OCI-LY7 (cell line): Measurements from ENCODE around the gene IGF1. TPM values are rescaled to one million over a fixed set of nuclear protein-coding genes. Genes with fewer than 3 reads are reported as not detected.

Experiments used
- BruUV-seq: library from RNA; stranded (reverse); fragments of 400-500 nt; replicated peaks from 2 replicates; lab custom pipeline; 2021; lab: Mats Ljungman, UMichigan
- CTCF ChIA-PET: fragments of 300-600 bp; sonication (Branson Sonifier 250); formaldehyde crosslinking; loops from one replicate; lab custom pipeline; 2022; ENCODE audit warnings: antibody characterized with exemption; ENCODE audit not compliant: unreplicated experiment; lab: Charles Lee
- POLR2A ChIA-PET: fragments of 300-600 bp; sonication (Branson Sonifier 250); formaldehyde crosslinking; loops from one replicate; lab custom pipeline; 2022; ENCODE audit warnings: antibody characterized with exemption; lab: Charles Lee
- DNase-seq: peaks from one replicate; pipeline ENCODE4 v3.0.0-alpha.2; 2015; ENCODE audit warnings: low spot score
- H2AFZ ChIP-seq: fragments of 200-600 bp; sonication (generic), shearing (Covaris generic); 2 replicates; pipeline ENCODE4 v1.6.1; 2014; ENCODE audit warnings: mild to moderate bottlenecking, antibody characterized with exemption, low read length, moderate library complexity
- H3K27ac ChIP-seq: fragments of 200-600 bp; sonication (generic); 2 replicates; pipeline ENCODE4 v1.5.1; 2014; ENCODE audit warnings: mixed run types, low read depth, mild to moderate bottlenecking, moderate library complexity, low read length, inconsistent platforms; ENCODE audit not compliant: poor library complexity, severe bottlenecking
- H3K36me3 ChIP-seq: fragments of 200-600 bp; sonication (generic); 2 replicates; pipeline ENCODE4 v1.6.1; 2014; ENCODE audit warnings: mild to moderate bottlenecking, antibody characterized with exemption, low read length, moderate library complexity, mixed read lengths; ENCODE audit not compliant: insufficient read depth
- H3K4me1 ChIP-seq: fragments of 200-600 bp; sonication (generic); 2 replicates; pipeline ENCODE4 v1.5.1; 2014; ENCODE audit warnings: mild to moderate bottlenecking, low read length; ENCODE audit not compliant: insufficient read depth, poor library complexity, severe bottlenecking
- H3K4me2 ChIP-seq: fragments of 200-600 bp; sonication (generic); 2 replicates; pipeline ENCODE4 v1.6.1; 2014; ENCODE audit warnings: mild to moderate bottlenecking, low read length
- H3K4me3 ChIP-seq: fragments of 200-600 bp; sonication (generic); 2 replicates; pipeline ENCODE4 v1.5.1; 2014; ENCODE audit warnings: mild to moderate bottlenecking, low read depth, low read length; ENCODE audit not compliant: poor library complexity, severe bottlenecking
- H3K79me2 ChIP-seq: fragments of 200-600 bp; sonication (generic); 2 replicates; pipeline ENCODE4 v1.6.1; 2016; ENCODE audit warnings: low read depth, mild to moderate bottlenecking, low read length, moderate library complexity, mixed read lengths; ENCODE audit not compliant: insufficient read depth
- H3K9me2 ChIP-seq: fragments of 200-600 bp; sonication (generic); 2 replicates; pipeline ENCODE4 v1.6.1; 2016; ENCODE audit warnings: mild to moderate bottlenecking, low read length, mixed read lengths; ENCODE audit not compliant: insufficient read depth
- H3K9me3 ChIP-seq: fragments of 200-600 bp; sonication (generic); 2 replicates; pipeline ENCODE4 v1.6.1; 2014; ENCODE audit warnings: mild to moderate bottlenecking, mixed run types, low read length, mixed read lengths
- H4K20me1 ChIP-seq: fragments of 200-600 bp; sonication (generic); 2 replicates; pipeline ENCODE4 v1.6.1; 2014; ENCODE audit warnings: mild to moderate bottlenecking, antibody characterized with exemption, low read length, moderate library complexity, mixed read lengths; ENCODE audit not compliant: insufficient read depth
- CTCF ChIP-seq: fragments of 200-600 bp; sonication (generic); conservative IDR thresholded peaks from 2 replicates; pipeline ENCODE4 v1.5.1; 2014; ENCODE audit warnings: mild to moderate bottlenecking, antibody characterized with exemption, low read length, moderate library complexity, mixed read lengths
- EZH2phosphoT487 ChIP-seq: fragments of 200-600 bp; sonication (generic); IDR thresholded peaks from 2 replicates; pipeline ENCODE4 v1.6.1; 2018; ENCODE audit warnings: low read depth, borderline replicate concordance, mild to moderate bottlenecking, mixed run types, antibody characterized with exemption, low read length, moderate library complexity, mixed read lengths
- intact Hi-C: fragments of 100-400 bp; cut with micrococcal nuclease; formaldehyde crosslinking; loops from one replicate; pipeline ENCODE4 v1.10.0; 2022; ENCODE audit not compliant: unreplicated experiment
- total RNA-seq, 2 experiments: library from RNA; depleted of rRNA in 1 of 2; stranded (reverse); fragments of >200 nt in 1 of 2; shearing (Covaris generic) in 1 of 2; gene quantifications; 2 replicates each; pipeline ENCODE4 v1.2.3, GENCODE V29; 2014 to 2022

Gene IGF1
- total RNA-seq, 2 experiments from 2014 or later: not detected

- no peak overlapping the region for H3K27ac ChIP-seq
- DNase-seq: no peak
- no peak overlapping the region for H3K4me3 ChIP-seq
- no peaks in the 10 kb centered on the region for H3K9me2 ChIP-seq
- no peaks in the 10 kb centered on the region for H3K4me1 ChIP-seq
- H3K36me3 ChIP-seq: no peaks in the 10 kb centered on the region
- ChIA-PET CTCF (no interaction called here), POLR2A (interaction anchor here (0.8 kb wide), 1 partner anchor 12 kb away, joined by 3 read pairs; no protein-coding TSS in a partner anchor)
- no peak overlapping the region for H2AFZ ChIP-seq
- no peak overlapping the region for H3K4me2 ChIP-seq
- H3K9me3 ChIP-seq: no peaks in the 10 kb centered on the region
- TF ChIP-seq CTCF (no peak), EZH2phosphoT487 (no peak)
- BruUV-seq: no TSS peak
- intact Hi-C loops: no loop called here
- H4K20me1 ChIP-seq: no peaks in the 10 kb centered on the region
- no peaks in the 10 kb centered on the region for H3K79me2 ChIP-seq
These were observed 23.9 kb upstream of the IGF1 start for GRCh38 chr12:102504280-102504679.

DNA sequence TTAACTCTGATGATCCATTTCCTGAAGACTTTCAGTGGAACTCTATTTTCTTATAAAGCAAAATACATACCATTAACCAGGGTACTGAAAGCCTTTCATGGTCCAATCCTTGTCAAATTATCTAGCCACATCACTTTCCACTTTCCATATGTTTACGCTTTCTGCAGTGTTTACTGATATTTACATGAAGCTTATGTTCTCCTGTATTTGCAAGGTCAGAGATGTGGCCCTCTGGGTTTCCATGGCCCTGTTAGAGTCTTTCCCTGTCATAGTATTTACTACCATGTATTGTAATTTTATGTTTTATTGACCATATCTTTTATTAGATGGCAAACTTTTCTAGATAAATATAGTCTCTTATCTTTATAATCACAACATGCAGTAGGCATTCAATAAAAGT, 23.5 kb upstream of the IGF1 start:
- CTCF ChIA-PET: no interaction called here
- BruUV-seq: no TSS peak
- Histone ChIP-seq H3K27ac (no peak overlapping the region), H3K36me3 (no peaks in the 10 kb centered on the region), H3K4me1 (no peaks in the 10 kb centered on the region), H3K4me3 (no peak overlapping the region), H4K20me1 (no peaks in the 10 kb centered on the region), H3K4me2 (no peak overlapping the region), H3K9me3 (no peaks in the 10 kb centered on the region), H2AFZ (no peak overlapping the region), H3K9me2 (no peaks in the 10 kb centered on the region), H3K79me2 (no peaks in the 10 kb centered on the region)
- intact Hi-C loops: no loop called here
- POLR2A ChIA-PET: no interaction called here
- no peak for DNase-seq
- TF ChIP-seq CTCF (no peak), EZH2phosphoT487 (no peak)

DNA sequence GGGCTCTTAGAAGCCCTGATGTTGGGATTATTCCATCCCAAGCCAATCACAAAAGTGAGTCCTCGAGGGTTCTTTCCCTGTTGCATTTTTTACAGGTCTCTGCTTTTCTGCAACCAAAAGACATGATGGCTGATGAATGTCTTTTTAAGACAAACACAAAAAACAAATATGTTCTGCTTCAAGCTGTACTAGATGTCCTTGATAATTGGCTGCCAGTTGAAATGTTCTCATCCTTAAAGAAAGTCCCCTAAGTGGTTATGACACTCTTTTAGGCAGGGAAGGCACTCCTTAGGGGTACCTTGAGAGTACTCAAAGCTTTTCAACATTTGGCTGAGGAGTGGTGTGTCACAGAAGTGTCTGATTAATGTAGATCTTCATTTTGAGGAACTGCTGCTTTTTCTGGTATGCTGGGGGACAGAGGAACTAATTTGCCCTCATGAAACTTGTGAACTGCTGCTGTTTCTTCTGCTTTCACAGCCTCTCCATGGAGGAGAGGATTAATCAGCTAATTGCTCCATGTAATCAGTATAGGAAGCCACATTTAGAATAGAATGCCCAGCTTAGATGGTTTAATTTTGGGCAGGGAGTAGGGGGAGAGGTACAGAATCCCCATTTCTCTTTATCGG, 22.8 kb upstream of the IGF1 start:
- Histone ChIP-seq H3K79me2 (no peaks in the 10 kb centered on the region), H3K36me3 (no peaks in the 10 kb centered on the region), H3K4me2 (no peak overlapping the region), H3K4me3 (no peak overlapping the region), H3K9me2 (no peaks in the 10 kb centered on the region), H2AFZ (no peak overlapping the region), H3K9me3 (no peaks in the 10 kb centered on the region), H3K27ac (no peak overlapping the region), H3K4me1 (no peaks in the 10 kb centered on the region), H4K20me1 (no peaks in the 10 kb centered on the region)
- DNase-seq: no peak
- BruUV-seq: no TSS peak
- POLR2A ChIA-PET: no interaction called here
- intact Hi-C loops: no loop called here
- CTCF ChIA-PET: no interaction called here
- TF ChIP-seq CTCF (no peak), EZH2phosphoT487 (no peak)
